Endothelial cell of umbilical vein (primary cell): ENCODE measurements around the gene ARHGEF40.

Source experiments
- CTCF ChIP-seq, 2 donors: IDR thresholded peaks; 1 replicate in 1 of 2; 2 replicates in 1 of 2; pipeline ENCODE4 v1.5.1; 2011; ENCODE audit warnings: low read length in 2 of 2, mild to moderate bottlenecking in 2 of 2, moderate library complexity in 2 of 2, control low read depth in 1 of 2, inconsistent platforms in 1 of 2, low read depth in 1 of 2; ENCODE audit not compliant: insufficient read depth in 1 of 2; ENCODE audit errors: extremely low read depth in 1 of 2
- EZH2 ChIP-seq: IDR thresholded peaks from 2 replicates; pipeline ENCODE4 v1.6.1; 2012; ENCODE audit warnings: borderline replicate concordance, low read depth, mild to moderate bottlenecking, moderate library complexity, low read length, inconsistent platforms; ENCODE audit not compliant: severe bottlenecking
- FOS ChIP-seq: IDR thresholded peaks from 2 replicates; pipeline ENCODE4 v1.6.1; 2011; ENCODE audit warnings: mild to moderate bottlenecking, low read length, moderate library complexity, borderline replicate concordance; ENCODE audit not compliant: insufficient read depth
- JUN ChIP-seq: IDR thresholded peaks from 2 replicates; pipeline ENCODE4 v1.6.1; 2011; ENCODE audit warnings: borderline replicate concordance, low read depth; ENCODE audit not compliant: insufficient read length, insufficient read depth
- MAX ChIP-seq: IDR thresholded peaks from 2 replicates; pipeline ENCODE4 v1.6.1; 2011; ENCODE audit not compliant: insufficient read depth, insufficient read length
- POLR2A ChIP-seq: IDR thresholded peaks from 2 replicates; pipeline ENCODE4 v1.6.1; 2012; ENCODE audit warnings: low read depth, mild to moderate bottlenecking, control low read depth, low read length
- POLR2AphosphoS5 ChIP-seq: IDR thresholded peaks from 2 replicates; pipeline ENCODE4 v1.6.1; 2012; ENCODE audit warnings: low read depth, mild to moderate bottlenecking, control low read depth, low read length, moderate library complexity; ENCODE audit not compliant: insufficient read depth

- TF ChIP-seq POLR2A (no peak), CTCF (IDR thresholded peaks at IDR 0.05; ENCODE audit: extremely low read depth in 1 of 2, insufficient read depth in 1 of 2, low read depth in 1 of 2, low read length in 2 of 2) (no peak), POLR2AphosphoS5 (no peak), EZH2 (no peak), MAX (no peak), FOS (no peak), JUN (no peak)
Measured at GRCh38 chr14:21034707-21035106, 35.4 kb upstream of the ARHGEF40 start, which contains the start of gene RNASE13.
